Central memory CD4-positive, alpha-beta T cell (primary cell): ENCODE measurements around the gene ACADM.
"Not testable (repeated sequence)": the region's sequence is repeated elsewhere in the genome, so short reads cannot be mapped to it uniquely, and the experiment has no call there.

Source experiments
- DNase-seq: peaks from one replicate; pipeline ENCODE4 v3.0.0; 2022

The ACADM gene

GRCh38 chr1:75796376-75797272 is 72.1 kb downstream of the ACADM start, which contains the start of gene MSH4:
Gene MSH4, plus strand, starts transcription at chr1:75796882. Its CDS starts 104 bp downstream, at chr1:75796986.
- DNase-seq = no peak

GRCh38 chr1:75797273-75797588 is 72.7 kb downstream of the ACADM start:
- no peak for DNase-seq

GRCh38 chr1:75797606-75798216 is 73.2 kb downstream of the ACADM start:
- DNase-seq = no peak

- DNase-seq = not testable (repeated sequence)
Observed at GRCh38 chr1:75801480-75801879, 77.0 kb downstream of the ACADM start.

GRCh38 chr1:75808921-75809320 is 84.4 kb downstream of the ACADM start:
- DNase-seq = no peak

- not testable (repeated sequence) for DNase-seq
Observed at GRCh38 chr1:75810113-75810512, 85.6 kb downstream of the ACADM start.

- no peak for DNase-seq
Observed at GRCh38 chr1:75811211-75811981, 86.9 kb downstream of the ACADM start.

GRCh38 chr1:75812065-75812464 is 87.6 kb downstream of the ACADM start:
- no peak for DNase-seq
